Activated T-helper 1 cell treated with anti-CD3 and anti-CD28 coated beads, Interleukin-12 subunit alpha, Interleukin-12 subunit beta, Interleukin-2, Interleukin-4 antibody, amounts not matched to agents 30 ng/mL and 10 ng/mL and 1 ng/mL, durations not matched to agents 14 hours and 24 hours and 36 hours (primary cell): ENCODE data around the gene GOLIM4. TPM values are rescaled to one million over a fixed set of nuclear protein-coding genes. Genes with fewer than 3 reads are reported as not detected.
"Not testable (repeated sequence)": the region's sequence is repeated elsewhere in the genome, so short reads cannot be mapped to it uniquely, and the experiment has no call there.

Experiments used
- DNase-seq: peaks from one replicate; pipeline ENCODE4 v3.0.0; 2021; ENCODE audit warnings: low spot score
- H3K27ac Mint-ChIP-seq: one replicate; pipeline ENCODE4 v1.8.0; 2021; ENCODE audit warnings: mild to moderate bottlenecking, mixed read lengths
- H3K27me3 Mint-ChIP-seq: one replicate; pipeline ENCODE4 v1.8.0; 2022; ENCODE audit warnings: mild to moderate bottlenecking, moderate library complexity, mixed read lengths; ENCODE audit not compliant: insufficient read depth
- H3K36me3 Mint-ChIP-seq: one replicate; pipeline ENCODE4 v1.8.0; 2021; ENCODE audit warnings: low read depth, mixed read lengths
- H3K4me1 Mint-ChIP-seq: one replicate; pipeline ENCODE4 v1.8.0; 2021; ENCODE audit warnings: low read depth, mixed read lengths
- H3K4me3 Mint-ChIP-seq: one replicate; pipeline ENCODE4 v1.8.0; 2021; ENCODE audit warnings: mild to moderate bottlenecking, moderate library complexity, mixed read lengths
- H3K9me3 Mint-ChIP-seq: one replicate; pipeline ENCODE4 v1.8.0; 2021; ENCODE audit warnings: mixed read lengths
- intact Hi-C: fragments of 100-400 bp; cut with micrococcal nuclease; formaldehyde crosslinking; loops from one replicate; pipeline ENCODE4 v1.15.1; 2024
- total RNA-seq: library from RNA; stranded (reverse); gene quantifications from 2 replicates; pipeline ENCODE4 v1.2.3, GENCODE V29; 2022

The GOLIM4 gene, protein sequence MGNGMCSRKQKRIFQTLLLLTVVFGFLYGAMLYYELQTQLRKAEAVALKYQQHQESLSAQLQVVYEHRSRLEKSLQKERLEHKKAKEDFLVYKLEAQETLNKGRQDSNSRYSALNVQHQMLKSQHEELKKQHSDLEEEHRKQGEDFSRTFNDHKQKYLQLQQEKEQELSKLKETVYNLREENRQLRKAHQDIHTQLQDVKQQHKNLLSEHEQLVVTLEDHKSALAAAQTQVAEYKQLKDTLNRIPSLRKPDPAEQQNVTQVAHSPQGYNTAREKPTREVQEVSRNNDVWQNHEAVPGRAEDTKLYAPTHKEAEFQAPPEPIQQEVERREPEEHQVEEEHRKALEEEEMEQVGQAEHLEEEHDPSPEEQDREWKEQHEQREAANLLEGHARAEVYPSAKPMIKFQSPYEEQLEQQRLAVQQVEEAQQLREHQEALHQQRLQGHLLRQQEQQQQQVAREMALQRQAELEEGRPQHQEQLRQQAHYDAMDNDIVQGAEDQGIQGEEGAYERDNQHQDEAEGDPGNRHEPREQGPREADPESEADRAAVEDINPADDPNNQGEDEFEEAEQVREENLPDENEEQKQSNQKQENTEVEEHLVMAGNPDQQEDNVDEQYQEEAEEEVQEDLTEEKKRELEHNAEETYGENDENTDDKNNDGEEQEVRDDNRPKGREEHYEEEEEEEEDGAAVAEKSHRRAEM
- 8.4 and 8.8 TPM in 2 replicates for total RNA-seq

- Mint-ChIP-seq H3K27ac (peak within 1 kb of the TSS; percentile 93), H3K4me1 (peaks cover 27% of the 10 kb centered on the region), H3K4me3 (peak within 1 kb of the TSS; percentile 90), H3K9me3 (no peaks in the 10 kb centered on the region), H3K36me3 (no peaks in the 10 kb centered on the region), H3K27me3 (peaks cover 35% of the 10 kb centered on the region)
- peak; percentile 42 for DNase-seq
- intact Hi-C loops, result loop anchor here (1.0 to 10.0 kb wide), 9 partner anchors 7 to 1669 kb away; partner anchors contain the start of genes ACTRT3, MECOM, SERPINI1 and TERC
These were observed at the start of gene GOLIM4 for GRCh38 chr3:168095611-168096209. TSS of gene GOLIM4 (minus strand) at chr3:168095924. CDS start at chr3:168095285, 639 bp downstream.

DNA sequence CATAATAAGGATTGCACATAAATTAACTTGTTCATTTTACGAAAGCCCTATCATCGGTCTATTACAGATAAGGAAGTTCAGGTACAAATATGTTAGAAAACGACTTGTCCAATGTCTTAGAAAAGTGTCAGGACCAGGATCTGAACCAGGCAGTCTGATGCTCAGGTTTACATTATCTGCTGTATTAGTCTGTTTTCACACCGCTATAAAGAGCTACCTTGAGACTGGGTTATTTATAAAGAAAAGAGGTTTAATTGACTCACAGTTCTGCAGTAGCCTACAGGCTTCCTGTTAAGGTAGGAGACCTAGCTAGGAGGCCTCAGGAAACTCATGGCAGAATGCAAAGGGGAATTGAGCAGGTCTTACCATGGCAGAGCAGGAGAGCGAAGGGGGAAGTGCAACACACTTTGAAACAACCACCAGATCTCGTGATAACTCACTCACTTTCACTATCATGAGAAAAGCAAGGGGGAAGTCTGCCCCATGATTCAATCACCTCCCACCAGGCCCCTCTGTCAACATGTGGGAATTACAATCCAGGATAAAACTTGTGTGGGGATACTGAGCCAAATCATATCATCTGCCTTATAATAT lies 45.8 kb upstream of the GOLIM4 start:
- Mint-ChIP-seq H3K4me3 (no peak overlapping the region), H3K36me3 (no peaks in the 10 kb centered on the region), H3K27ac (no peak overlapping the region), H3K9me3 (no peaks in the 10 kb centered on the region), H3K27me3 (peaks cover 2% of the 10 kb centered on the region), H3K4me1 (no peaks in the 10 kb centered on the region)
- no peak for DNase-seq
- intact Hi-C loops, result no loop called here

GRCh38 chr3:168139947-168140346 lies 44.2 kb upstream of the GOLIM4 start:
- Mint-ChIP-seq H3K4me1 (no peaks in the 10 kb centered on the region), H3K9me3 (no peaks in the 10 kb centered on the region), H3K27me3 (peaks cover 2% of the 10 kb centered on the region), H3K36me3 (no peaks in the 10 kb centered on the region), H3K4me3 (no peak overlapping the region), H3K27ac (no peak overlapping the region)
- intact Hi-C loops, result no loop called here
- no peak for DNase-seq

DNA sequence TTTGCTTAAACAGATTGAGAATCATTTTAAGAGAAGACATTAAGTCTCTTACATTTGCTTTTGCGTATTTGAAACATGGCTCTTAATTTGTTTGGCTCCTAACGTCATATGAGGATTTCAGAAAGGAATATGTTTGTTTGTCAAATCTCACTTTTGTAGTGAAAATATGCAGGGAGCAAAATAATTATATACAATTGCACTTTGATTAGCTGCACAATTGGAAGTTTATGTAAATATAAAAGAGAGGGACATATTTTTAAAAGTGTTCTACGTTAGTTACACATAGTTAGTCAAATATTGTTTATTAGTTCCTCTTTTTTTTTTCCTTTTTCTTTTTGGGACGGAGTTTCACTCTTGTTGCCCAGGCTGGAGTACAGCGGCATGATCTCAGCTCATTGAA lies 42.7 kb upstream of the GOLIM4 start:
- H3K4me3 Mint-ChIP-seq, result no peak overlapping the region
- DNase-seq, result no peak
- H3K27me3 Mint-ChIP-seq, result no peaks in the 10 kb centered on the region

DNA sequence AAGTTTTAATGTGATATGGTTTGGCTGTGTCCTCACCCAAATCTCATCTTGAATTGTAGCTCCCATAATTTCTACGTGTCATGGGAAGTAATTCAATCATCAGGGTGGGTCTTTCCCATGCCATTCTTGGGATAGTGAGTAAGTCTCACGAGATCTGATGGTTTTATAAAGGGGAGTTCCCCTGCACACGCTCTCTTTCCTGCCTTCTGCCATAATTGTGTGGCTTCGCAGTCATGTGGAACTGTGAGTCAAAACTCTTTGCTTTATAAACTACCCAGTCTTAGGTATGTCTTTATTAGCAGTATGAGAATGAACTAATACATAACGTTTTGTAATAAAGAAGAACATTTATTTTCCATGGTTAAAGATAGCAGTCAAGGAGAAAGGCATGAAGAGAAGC lies 39.2 kb upstream of the GOLIM4 start:
- no peak overlapping the region for H3K27ac Mint-ChIP-seq
- no peaks in the 10 kb centered on the region for H3K36me3 Mint-ChIP-seq
- no peak for DNase-seq
- no peaks in the 10 kb centered on the region for H3K4me1 Mint-ChIP-seq
- peaks cover 4% of the 10 kb centered on the region for H3K9me3 Mint-ChIP-seq
- peaks cover 2% of the 10 kb centered on the region for H3K27me3 Mint-ChIP-seq
- no peak overlapping the region for H3K4me3 Mint-ChIP-seq
- intact Hi-C loops, result no loop called here

More for the DNA sequence above, 42.7 kb upstream of the GOLIM4 start:
- no peaks in the 10 kb centered on the region for H3K9me3 Mint-ChIP-seq
- intact Hi-C loops, result no loop called here
- no peak overlapping the region for H3K27ac Mint-ChIP-seq
- H3K36me3 Mint-ChIP-seq, result no peaks in the 10 kb centered on the region
- H3K4me1 Mint-ChIP-seq, result no peaks in the 10 kb centered on the region

DNA sequence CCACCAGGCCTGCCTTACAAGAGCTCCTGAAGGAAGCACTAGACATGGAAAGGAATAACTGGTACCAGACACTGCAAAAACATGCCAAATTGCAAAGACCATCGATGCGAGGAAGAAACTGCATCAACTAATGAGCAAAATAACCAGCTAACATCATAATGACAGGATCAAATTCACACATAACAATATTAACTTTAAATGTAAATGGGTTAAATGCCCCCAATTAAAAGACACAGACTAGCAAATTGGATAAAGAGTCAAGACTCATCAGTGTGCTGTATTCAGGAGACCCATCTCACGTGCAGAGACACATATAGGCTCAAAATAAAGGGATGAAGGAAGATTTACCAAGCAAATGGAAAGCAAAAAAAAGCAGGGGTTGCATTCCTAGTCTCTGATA lies 34.5 kb upstream of the GOLIM4 start:
- H3K9me3 Mint-ChIP-seq, H3K4me1 Mint-ChIP-seq, DNase-seq, H3K27me3 Mint-ChIP-seq, intact Hi-C loops, H3K27ac Mint-ChIP-seq, H3K4me3 Mint-ChIP-seq, H3K36me3 Mint-ChIP-seq: not testable (repeated sequence)

DNA sequence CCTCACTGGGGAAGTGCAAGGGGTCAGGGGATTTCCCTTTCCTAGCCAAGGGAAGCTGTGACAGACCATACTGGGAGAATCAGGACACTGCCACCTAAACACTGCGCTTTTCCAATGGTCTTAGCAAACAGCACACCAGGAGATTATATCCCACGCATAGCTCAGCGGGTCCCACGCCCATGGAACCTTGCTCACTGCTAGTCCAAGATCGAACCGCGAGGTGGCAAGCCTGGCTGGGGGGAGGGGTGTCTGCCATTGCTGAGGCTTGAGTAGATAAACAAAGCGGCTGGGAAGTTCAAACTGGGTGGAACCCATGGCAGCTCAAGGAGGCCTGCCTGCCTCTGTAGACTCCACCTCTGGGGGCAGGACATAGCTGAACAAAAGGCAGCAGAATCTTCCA lies 32.7 kb upstream of the GOLIM4 start:
- H3K27me3 Mint-ChIP-seq, intact Hi-C loops, H3K36me3 Mint-ChIP-seq, H3K9me3 Mint-ChIP-seq, H3K4me1 Mint-ChIP-seq, H3K4me3 Mint-ChIP-seq, H3K27ac Mint-ChIP-seq, DNase-seq: not testable (repeated sequence)

DNA sequence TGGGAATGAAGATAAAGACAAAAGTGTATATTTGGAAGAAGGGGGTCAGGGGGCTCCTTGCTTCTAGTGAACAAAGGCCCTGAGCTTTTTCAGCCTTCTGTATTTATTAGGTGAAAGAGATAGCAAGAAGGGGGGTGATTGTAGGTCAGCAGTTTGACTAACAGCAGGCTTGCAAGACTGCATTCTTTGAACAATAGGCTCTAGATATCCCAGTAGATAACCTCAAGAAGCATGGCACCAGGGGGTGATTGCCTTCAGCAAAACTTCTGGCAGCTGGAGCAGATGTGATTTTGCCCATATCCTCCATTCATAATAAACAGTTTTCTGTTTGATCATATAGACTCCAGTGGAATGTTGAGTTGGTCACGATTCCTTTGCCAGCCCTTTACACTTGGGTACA lies 31.7 kb upstream of the GOLIM4 start:
- H3K27me3 Mint-ChIP-seq, result peaks cover 2% of the 10 kb centered on the region
- no peak for DNase-seq
- intact Hi-C loops, result no loop called here
- H3K4me1 Mint-ChIP-seq, result no peaks in the 10 kb centered on the region
- H3K4me3 Mint-ChIP-seq, result no peak overlapping the region
- H3K36me3 Mint-ChIP-seq, result no peaks in the 10 kb centered on the region
- H3K27ac Mint-ChIP-seq, result no peak overlapping the region
- peaks cover 4% of the 10 kb centered on the region for H3K9me3 Mint-ChIP-seq

DNA sequence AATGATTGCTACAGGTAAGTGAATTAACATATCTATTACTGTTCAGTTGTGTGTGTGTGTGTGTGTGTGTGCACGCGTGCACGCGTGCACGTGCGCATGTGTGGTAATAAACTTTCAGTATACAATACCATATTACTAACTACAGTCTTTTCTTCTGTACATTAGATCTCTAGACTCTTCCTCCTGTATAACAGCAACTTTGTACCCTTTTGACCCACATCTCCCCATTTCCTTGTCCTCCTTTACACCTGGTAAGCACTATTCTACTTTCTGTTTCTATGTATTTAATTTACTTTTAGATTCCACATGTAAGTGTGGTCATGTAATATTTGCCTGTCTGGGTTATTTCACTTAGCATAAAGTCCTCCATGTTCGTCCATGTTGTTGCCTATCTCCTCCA lies 29.1 kb upstream of the GOLIM4 start:
- Mint-ChIP-seq H3K27ac (no peak overlapping the region), H3K4me1 (no peaks in the 10 kb centered on the region), H3K27me3 (no peaks in the 10 kb centered on the region), H3K36me3 (no peaks in the 10 kb centered on the region), H3K4me3 (no peak overlapping the region), H3K9me3 (no peaks in the 10 kb centered on the region)
- no peak for DNase-seq
- intact Hi-C loops, result no loop called here

DNA sequence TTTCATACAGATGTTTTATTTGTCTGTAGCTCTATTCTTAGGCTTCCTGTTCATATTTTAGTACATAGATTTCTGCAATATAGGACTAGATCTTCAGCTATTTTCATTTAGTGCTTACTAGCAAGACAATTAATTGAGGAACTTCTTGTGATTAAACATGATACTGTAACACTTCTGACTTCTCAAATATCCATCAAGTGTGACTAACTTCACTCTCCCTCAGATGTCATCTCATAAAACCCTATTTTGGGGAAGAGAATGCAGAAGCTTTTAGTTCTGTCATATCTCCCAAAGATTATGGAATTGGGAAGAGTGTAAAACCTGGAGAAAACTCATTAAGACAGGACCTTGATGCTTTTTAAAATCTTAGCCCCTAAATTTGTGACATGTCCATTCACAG lies 28.6 kb upstream of the GOLIM4 start:
- Mint-ChIP-seq H3K27me3 (no peaks in the 10 kb centered on the region), H3K4me3 (no peak overlapping the region), H3K27ac (no peak overlapping the region), H3K9me3 (no peaks in the 10 kb centered on the region), H3K36me3 (no peaks in the 10 kb centered on the region), H3K4me1 (no peaks in the 10 kb centered on the region)
- no peak for DNase-seq
- intact Hi-C loops, result no loop called here

DNA sequence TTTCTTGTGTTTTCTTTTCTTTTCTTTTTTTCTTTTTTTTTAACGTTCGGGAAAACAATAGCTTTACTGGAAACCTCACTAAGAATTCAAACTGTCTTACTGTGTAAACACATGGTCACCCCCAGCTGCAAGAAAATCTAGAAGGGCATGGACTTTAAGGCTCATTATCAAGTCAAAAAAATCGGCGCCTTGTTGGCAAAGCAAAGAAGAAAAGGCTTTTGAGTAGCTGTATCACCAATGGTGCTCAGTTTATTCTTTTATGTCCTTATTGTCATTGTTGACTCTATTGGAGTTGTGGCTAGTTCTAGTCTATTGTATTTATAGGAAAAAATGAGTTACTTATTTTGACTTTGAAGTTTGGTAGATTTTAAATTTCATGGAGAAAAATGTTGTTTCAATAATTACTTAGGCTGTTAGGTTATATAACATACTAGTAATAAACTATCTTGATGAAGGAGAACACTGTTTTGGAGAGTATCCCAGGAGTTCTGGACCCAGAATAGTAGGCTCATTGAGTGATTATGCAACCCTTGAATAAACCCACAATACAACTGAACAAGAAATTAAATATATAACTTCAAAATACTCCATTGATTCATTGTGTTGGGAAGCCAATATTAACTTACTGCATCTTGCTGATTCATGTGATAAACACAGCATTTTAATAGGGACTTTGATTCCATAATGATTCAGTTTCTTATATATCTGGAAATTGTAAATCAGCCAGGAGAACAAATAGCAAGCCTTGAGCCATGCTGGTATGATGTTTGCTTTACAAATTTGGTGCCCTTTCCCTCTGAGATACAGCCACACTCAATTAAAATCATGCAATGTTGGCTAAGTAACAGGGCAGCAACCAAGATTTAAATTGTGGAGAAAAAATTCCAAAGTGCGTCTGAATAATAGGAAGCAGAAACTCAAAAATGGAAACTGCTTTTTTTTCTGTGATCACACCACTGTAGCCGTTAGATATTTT lies 27.8 kb upstream of the GOLIM4 start:
- H3K4me1 Mint-ChIP-seq, result no peaks in the 10 kb centered on the region
- no peaks in the 10 kb centered on the region for H3K36me3 Mint-ChIP-seq
- no peak for DNase-seq
- no peaks in the 10 kb centered on the region for H3K27me3 Mint-ChIP-seq
- no peak overlapping the region for H3K27ac Mint-ChIP-seq
- no peaks in the 10 kb centered on the region for H3K9me3 Mint-ChIP-seq
- no peak overlapping the region for H3K4me3 Mint-ChIP-seq
- intact Hi-C loops, result no loop called here
